Measurements from ENCODE around the gene CDH8.
"Not testable (repeated sequence)": the region's sequence is repeated elsewhere in the genome, so short reads cannot be mapped to it uniquely, and the experiment has no call there.

The CDH8 gene

GRCh38 chr16:61926766-61927165, 109.5 kb downstream of the CDH8 start:
- Histone ChIP-seq H3K4me2 (ENCODE audit: low read depth, low read length) (no peak overlapping the region), H3K9me3 (replicated peaks; ENCODE audit: insufficient read depth, low read length) (no peaks in the 10 kb centered on the region), H3K79me2 (ENCODE audit: low read length) (no peaks in the 10 kb centered on the region), H3K27me3 (replicated peaks; ENCODE audit: insufficient read depth, low read length) (no peaks in the 10 kb centered on the region), H3K9ac (ENCODE audit: low read length) (no peak overlapping the region), H3K9me2 (replicated peaks; ENCODE audit: insufficient read depth, low read length) (no peaks in the 10 kb centered on the region), H3K4me3 (ENCODE audit: low read length) (no peak overlapping the region), H2AFZ (ENCODE audit: low read length) (no peak overlapping the region), H3K27ac (ENCODE audit: low read length) (no peak overlapping the region), H3F3A (ENCODE audit: insufficient read depth, low read length) (no peaks in the 10 kb centered on the region), H4K20me1 (ENCODE audit: insufficient read depth, low read length) (no peaks in the 10 kb centered on the region), H3K4me1 (ENCODE audit: low read length) (no peaks in the 10 kb centered on the region), H3K36me3 (replicated peaks; ENCODE audit: insufficient read depth, low read length) (no peaks in the 10 kb centered on the region)
- DNase-seq, result no peak
- TF ChIP-seq EZH2 (optimal IDR thresholded peaks at IDR 0.05; ENCODE audit: low read depth, low read length) (no peak), EZH2phosphoT487 (IDR thresholded peaks at IDR 0.05; ENCODE audit: low read length) (no peak), CTCF (IDR thresholded peaks at IDR 0.05; ENCODE audit: low read length) (no peak)

- H3K27me3 ChIP-seq (replicated peaks; ENCODE audit: insufficient read depth, low read length), result no peaks in the 10 kb centered on the region
- no peak overlapping the region for H3K27ac ChIP-seq (ENCODE audit: low read length)
- no peak for DNase-seq
- no peak overlapping the region for H3K4me3 ChIP-seq (ENCODE audit: low read length)
- H2AFZ ChIP-seq (ENCODE audit: low read length), result no peak overlapping the region
- H3K36me3 ChIP-seq (replicated peaks; ENCODE audit: insufficient read depth, low read length), result no peaks in the 10 kb centered on the region
- TF ChIP-seq CTCF (IDR thresholded peaks at IDR 0.05; ENCODE audit: low read length), result no peak
- no peak for TF ChIP-seq EZH2 (optimal IDR thresholded peaks at IDR 0.05; ENCODE audit: low read depth, low read length)
- TF ChIP-seq EZH2phosphoT487 (IDR thresholded peaks at IDR 0.05; ENCODE audit: low read length), result no peak
- no peak overlapping the region for H3K9ac ChIP-seq (ENCODE audit: low read length)
- no peak overlapping the region for H3K4me2 ChIP-seq (ENCODE audit: low read depth, low read length)
- no peaks in the 10 kb centered on the region for H3F3A ChIP-seq (ENCODE audit: insufficient read depth, low read length)
- no peaks in the 10 kb centered on the region for H3K4me1 ChIP-seq (ENCODE audit: low read length)
- no peaks in the 10 kb centered on the region for H3K9me3 ChIP-seq (replicated peaks; ENCODE audit: insufficient read depth, low read length)
- H3K9me2 ChIP-seq (replicated peaks; ENCODE audit: insufficient read depth, low read length), result no peaks in the 10 kb centered on the region
- no peaks in the 10 kb centered on the region for H3K79me2 ChIP-seq (ENCODE audit: low read length)
- no peaks in the 10 kb centered on the region for H4K20me1 ChIP-seq (ENCODE audit: insufficient read depth, low read length)
Measured at GRCh38 chr16:61923629-61924028, 112.6 kb downstream of the CDH8 start.

- H3F3A ChIP-seq (ENCODE audit: insufficient read depth, low read length), result no peaks in the 10 kb centered on the region
- no peaks in the 10 kb centered on the region for H3K36me3 ChIP-seq (replicated peaks; ENCODE audit: insufficient read depth, low read length)
- H3K4me1 ChIP-seq (ENCODE audit: low read length), result no peaks in the 10 kb centered on the region
- H3K27ac ChIP-seq (ENCODE audit: low read length), result no peak overlapping the region
- no peak overlapping the region for H3K4me2 ChIP-seq (ENCODE audit: low read depth, low read length)
- H3K9me3 ChIP-seq (replicated peaks; ENCODE audit: insufficient read depth, low read length), result no peaks in the 10 kb centered on the region
- TF ChIP-seq EZH2 (optimal IDR thresholded peaks at IDR 0.05; ENCODE audit: low read depth, low read length), result no peak
- TF ChIP-seq EZH2phosphoT487 (IDR thresholded peaks at IDR 0.05; ENCODE audit: low read length), result no peak
- no peak for TF ChIP-seq CTCF (IDR thresholded peaks at IDR 0.05; ENCODE audit: low read length)
- no peak overlapping the region for H3K9ac ChIP-seq (ENCODE audit: low read length)
- no peak overlapping the region for H3K4me3 ChIP-seq (ENCODE audit: low read length)
- H2AFZ ChIP-seq (ENCODE audit: low read length), result no peak overlapping the region
- H3K9me2 ChIP-seq (replicated peaks; ENCODE audit: insufficient read depth, low read length), result no peaks in the 10 kb centered on the region
- H3K27me3 ChIP-seq (replicated peaks; ENCODE audit: insufficient read depth, low read length), result no peaks in the 10 kb centered on the region
- H4K20me1 ChIP-seq (ENCODE audit: insufficient read depth, low read length), result no peaks in the 10 kb centered on the region
- no peaks in the 10 kb centered on the region for H3K79me2 ChIP-seq (ENCODE audit: low read length)
- no peak for DNase-seq
Measured at GRCh38 chr16:61921373-61921772, 114.9 kb downstream of the CDH8 start.

GRCh38 chr16:61917865-61918826, 118.1 kb downstream of the CDH8 start:
- not testable (repeated sequence) for H3K4me3 ChIP-seq (ENCODE audit: low read length); H2AFZ ChIP-seq (ENCODE audit: low read length)

More at GRCh38 chr16:61917865-61918826, 118.1 kb downstream of the CDH8 start:
- not testable (repeated sequence) for H3K79me2 ChIP-seq (ENCODE audit: low read length); H3K36me3 ChIP-seq (replicated peaks; ENCODE audit: insufficient read depth, low read length); H4K20me1 ChIP-seq (ENCODE audit: insufficient read depth, low read length); H3K9me3 ChIP-seq (replicated peaks; ENCODE audit: insufficient read depth, low read length); H3K9me2 ChIP-seq (replicated peaks; ENCODE audit: insufficient read depth, low read length); H3K4me2 ChIP-seq (ENCODE audit: low read depth, low read length); DNase-seq; H3K27ac ChIP-seq (ENCODE audit: low read length); H3K27me3 ChIP-seq (replicated peaks; ENCODE audit: insufficient read depth, low read length); H3K9ac ChIP-seq (ENCODE audit: low read length); H3K4me1 ChIP-seq (ENCODE audit: low read length); H3F3A ChIP-seq (ENCODE audit: insufficient read depth, low read length)
